ENCODE results near the gene GRK6.

GRK6 gene

DNA sequence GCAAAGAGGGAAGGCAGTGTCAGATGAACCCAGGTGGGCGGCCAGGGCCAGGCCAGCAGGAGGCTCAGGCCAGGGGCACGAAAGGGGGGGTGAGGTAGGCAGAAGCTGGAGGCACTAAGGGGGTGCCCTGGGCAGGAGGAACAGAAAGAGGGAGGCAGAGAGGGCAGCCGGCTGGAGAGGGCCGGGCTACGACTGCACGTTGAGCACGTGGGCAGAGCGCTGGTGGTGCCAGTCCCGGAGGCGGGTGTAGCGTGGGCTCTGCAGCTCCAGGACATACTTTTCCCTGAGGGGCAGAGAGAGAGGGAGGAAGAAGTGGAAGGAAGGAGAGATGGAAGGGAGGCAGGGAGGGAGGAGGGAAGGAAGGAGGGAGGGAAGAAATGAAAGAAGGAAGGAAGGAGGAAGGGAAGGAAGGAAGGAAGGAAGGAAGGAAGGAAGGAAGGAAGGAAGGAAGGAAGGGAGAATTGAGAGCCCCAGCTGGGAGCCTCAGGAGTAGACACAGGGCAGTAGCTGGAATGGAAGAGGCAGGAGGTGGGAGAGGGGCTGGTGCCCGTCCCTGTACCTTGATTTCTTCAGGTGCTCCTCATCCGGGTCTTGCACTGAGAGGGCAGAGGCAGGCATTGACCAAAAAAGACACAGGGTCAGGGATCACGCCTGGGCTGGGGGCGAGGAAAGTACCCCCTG lies 64.0 kb downstream of the GRK6 start:
- Histone ChIP-seq H3K36me3 (replicated peaks) (peaks cover 89% of the 10 kb centered on the region), H3K27ac (no peak overlapping the region), H3K27me3 (replicated peaks) (no peaks in the 10 kb centered on the region), H3K4me3 (ENCODE audit: low read depth, low read length) (no peak overlapping the region)
- TF ChIP-seq, protein P1, sequence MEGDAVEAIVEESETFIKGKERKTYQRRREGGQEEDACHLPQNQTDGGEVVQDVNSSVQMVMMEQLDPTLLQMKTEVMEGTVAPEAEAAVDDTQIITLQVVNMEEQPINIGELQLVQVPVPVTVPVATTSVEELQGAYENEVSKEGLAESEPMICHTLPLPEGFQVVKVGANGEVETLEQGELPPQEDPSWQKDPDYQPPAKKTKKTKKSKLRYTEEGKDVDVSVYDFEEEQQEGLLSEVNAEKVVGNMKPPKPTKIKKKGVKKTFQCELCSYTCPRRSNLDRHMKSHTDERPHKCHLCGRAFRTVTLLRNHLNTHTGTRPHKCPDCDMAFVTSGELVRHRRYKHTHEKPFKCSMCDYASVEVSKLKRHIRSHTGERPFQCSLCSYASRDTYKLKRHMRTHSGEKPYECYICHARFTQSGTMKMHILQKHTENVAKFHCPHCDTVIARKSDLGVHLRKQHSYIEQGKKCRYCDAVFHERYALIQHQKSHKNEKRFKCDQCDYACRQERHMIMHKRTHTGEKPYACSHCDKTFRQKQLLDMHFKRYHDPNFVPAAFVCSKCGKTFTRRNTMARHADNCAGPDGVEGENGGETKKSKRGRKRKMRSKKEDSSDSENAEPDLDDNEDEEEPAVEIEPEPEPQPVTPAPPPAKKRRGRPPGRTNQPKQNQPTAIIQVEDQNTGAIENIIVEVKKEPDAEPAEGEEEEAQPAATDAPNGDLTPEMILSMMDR (IDR thresholded peaks at IDR 0.05; ENCODE audit: low read depth, low read length, missing control alignments), result no peak
- in situ Hi-C loops (cut with HindIII; ENCODE audit: low pct_ligation_motif_present, low sequenced_read_pairs), result no loop called here
- DNase-seq, result no peak

DNA sequence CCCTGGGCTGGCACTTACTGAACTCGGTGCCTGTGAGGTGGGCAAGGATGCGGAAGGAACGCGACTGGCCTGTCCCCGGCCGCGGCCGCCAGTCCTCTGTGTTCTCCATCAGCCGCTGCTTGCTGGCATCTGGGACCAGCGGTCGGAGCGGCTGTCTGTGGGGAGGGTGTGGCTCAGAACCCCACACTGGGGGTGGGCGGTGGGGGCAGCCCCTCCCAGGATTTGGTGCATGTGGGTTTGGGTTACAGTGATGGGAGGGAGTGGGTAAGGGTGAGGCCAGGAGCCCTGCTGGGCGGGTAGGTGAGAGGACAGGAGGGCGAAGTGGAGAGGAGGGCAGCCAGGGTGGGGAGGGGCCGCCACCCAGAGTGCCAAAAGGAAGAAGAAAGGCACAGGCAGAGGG lies 64.5 kb downstream of the GRK6 start:
- in situ Hi-C loops (cut with HindIII; ENCODE audit: low pct_ligation_motif_present, low sequenced_read_pairs), result no loop called here
- peak overlapping the region; percentile 17 for H3K27ac ChIP-seq
- TF ChIP-seq, protein P1 (IDR thresholded peaks at IDR 0.05; ENCODE audit: low read depth, low read length, missing control alignments), result no peak
- peaks cover 88% of the 10 kb centered on the region for H3K36me3 ChIP-seq (replicated peaks)
- H3K27me3 ChIP-seq (replicated peaks), result no peaks in the 10 kb centered on the region
- no peak for DNase-seq
- no peak overlapping the region for H3K4me3 ChIP-seq (ENCODE audit: low read depth, low read length)

GRCh38 chr5:177491429-177491945 lies 65.0 kb downstream of the GRK6 start:
- Histone ChIP-seq H3K27ac (peak overlapping the region; percentile 17), H3K4me3 (ENCODE audit: low read depth, low read length) (no peak overlapping the region), H3K36me3 (replicated peaks) (peaks cover 83% of the 10 kb centered on the region), H3K27me3 (replicated peaks) (no peaks in the 10 kb centered on the region)
- in situ Hi-C loops (cut with HindIII; ENCODE audit: low pct_ligation_motif_present, low sequenced_read_pairs), result no loop called here
- DNase-seq, result no peak
- TF ChIP-seq, protein P1 (IDR thresholded peaks at IDR 0.05; ENCODE audit: low read depth, low read length, missing control alignments), result peak; percentile 67

DNA sequence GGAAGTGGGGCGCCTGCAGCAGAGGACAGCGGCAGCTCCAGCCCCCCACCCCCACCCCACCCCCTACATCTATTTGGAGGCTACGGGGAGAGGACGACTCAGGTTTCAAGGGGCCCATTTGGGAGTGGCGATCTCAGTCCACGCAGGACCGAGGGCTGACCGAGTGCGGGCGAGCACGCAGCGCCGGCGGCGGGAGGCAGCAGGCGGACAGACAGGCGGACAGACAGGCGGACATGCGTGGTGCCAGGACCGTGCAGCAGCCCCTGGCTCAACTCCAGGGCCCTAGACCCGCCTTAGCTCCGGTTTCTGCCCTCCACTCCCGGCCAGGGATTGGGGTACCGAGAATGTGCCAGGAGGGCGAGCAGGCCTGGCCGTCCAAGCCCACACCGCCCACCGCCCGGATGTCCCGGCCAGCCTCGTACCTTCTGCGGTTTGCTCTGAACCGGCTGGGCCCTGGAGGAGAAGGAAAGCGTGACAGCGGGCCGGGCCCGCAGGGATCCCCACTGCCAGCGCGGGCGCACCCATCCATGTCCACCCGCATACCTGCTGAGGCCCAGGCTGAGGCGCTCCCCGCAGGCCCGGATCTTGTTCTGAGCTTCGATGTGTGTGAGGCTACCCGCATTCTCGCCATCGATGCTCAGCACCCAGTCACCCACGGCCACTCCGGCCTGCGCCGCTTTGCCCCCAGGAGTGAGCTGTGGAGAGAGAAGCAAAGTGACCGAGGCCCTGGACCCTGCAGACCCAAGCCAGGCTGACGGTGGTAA lies 65.7 kb downstream of the GRK6 start:
- DNase-seq, result no peak
- in situ Hi-C loops (cut with HindIII; ENCODE audit: low pct_ligation_motif_present, low sequenced_read_pairs), result no loop called here
- H3K36me3 ChIP-seq (replicated peaks), result peaks cover 76% of the 10 kb centered on the region
- H3K27me3 ChIP-seq (replicated peaks), result no peaks in the 10 kb centered on the region
- TF ChIP-seq, protein P1 (IDR thresholded peaks at IDR 0.05; ENCODE audit: low read depth, low read length, missing control alignments), result no peak
- H3K27ac ChIP-seq, result no peak overlapping the region
- no peak overlapping the region for H3K4me3 ChIP-seq (ENCODE audit: low read depth, low read length)

All from brain microvascular endothelial cell (primary cell).